GM19023 (cell line): ENCODE results near the gene CDKN2D.

Source experiments
- ATAC-seq: cut with Tn5 transposase; IDR thresholded peaks from one replicate; pipeline ENCODE4 v1.9.1; 2021; ENCODE audit warnings: mild to moderate bottlenecking, moderate library complexity; ENCODE audit not compliant: unreplicated experiment

CDKN2D gene

DNA sequence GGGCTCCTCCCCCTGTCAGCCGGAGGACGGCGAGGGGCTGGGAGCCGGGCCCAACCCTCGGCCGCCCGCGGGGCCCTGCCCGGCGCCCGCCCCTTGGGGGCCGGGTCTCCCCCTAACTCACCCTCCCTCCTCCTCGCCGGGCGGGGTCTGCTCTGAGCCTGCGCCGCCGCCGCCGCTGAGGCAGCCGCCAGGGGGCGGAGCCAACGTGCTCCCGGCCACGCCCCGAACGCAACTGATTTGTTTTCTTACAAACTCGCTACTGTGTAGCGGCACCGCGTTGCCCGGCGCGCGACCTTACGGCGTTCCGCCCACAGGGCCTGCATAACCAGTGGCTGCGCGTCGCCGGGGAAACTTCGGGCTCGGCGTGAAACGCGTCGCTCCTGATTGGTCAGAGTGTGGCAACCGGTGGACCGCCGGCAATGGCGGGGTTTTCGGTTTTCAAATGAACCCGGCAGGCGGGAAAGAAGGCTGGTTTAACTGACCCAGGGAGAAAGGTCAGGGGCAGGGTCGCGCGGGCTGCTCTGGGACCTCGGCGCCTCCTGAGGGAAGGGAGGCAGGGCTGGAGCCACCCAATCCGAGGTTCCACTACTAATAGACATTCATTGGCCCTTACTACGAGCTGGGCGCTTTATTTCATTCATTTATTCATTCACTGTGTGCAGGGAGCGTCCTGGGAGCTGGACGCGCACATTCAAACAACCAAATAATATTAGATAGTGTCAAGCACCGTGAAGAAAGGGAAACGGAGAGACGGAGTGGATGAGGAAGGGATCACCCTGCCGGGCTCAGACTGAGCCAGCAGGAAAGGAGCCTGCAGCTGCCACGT lies at the start of gene CDKN2D:
TSS of gene CDKN2D (minus strand) at position 154 of the 826 bp plus-strand sequence. CDS start 326 bp downstream, outside the sequence.
- ATAC-seq: peak; percentile 65

DNA sequence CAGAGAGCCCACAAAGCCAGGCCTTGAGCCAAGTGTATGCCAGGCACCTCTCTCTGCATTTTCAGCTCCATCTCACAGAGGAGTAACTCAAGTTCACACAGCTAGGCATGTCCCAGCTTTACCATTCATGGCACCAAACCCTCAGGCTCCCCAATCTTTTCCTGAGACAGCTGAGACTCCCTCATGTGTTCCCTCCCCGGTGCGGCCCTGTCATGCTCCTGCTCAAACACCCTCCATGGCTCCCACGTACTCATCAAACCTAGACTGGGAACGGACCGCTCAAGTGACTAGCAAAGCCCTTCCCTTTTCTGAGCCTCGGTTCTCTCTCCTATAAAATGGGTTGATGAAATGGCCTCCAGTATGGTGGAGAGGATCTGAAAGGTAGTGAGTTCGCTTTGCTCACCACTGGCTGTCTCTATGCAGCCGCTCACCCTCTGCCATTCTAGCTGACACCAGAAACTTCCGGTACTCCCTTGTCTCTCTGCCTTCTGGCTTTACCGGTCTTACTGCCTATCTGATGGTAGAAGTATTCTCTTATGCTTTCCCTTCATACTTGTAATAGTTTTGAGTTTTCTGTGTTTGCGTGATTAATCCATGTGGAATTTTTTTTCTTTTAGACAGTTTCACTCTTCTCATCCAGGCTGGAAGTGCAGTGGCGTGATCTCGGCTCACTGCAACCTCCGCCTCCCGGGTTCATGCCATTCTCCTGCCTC lies 48.8 kb upstream of the CDKN2D start:
- ATAC-seq: no peak

DNA sequence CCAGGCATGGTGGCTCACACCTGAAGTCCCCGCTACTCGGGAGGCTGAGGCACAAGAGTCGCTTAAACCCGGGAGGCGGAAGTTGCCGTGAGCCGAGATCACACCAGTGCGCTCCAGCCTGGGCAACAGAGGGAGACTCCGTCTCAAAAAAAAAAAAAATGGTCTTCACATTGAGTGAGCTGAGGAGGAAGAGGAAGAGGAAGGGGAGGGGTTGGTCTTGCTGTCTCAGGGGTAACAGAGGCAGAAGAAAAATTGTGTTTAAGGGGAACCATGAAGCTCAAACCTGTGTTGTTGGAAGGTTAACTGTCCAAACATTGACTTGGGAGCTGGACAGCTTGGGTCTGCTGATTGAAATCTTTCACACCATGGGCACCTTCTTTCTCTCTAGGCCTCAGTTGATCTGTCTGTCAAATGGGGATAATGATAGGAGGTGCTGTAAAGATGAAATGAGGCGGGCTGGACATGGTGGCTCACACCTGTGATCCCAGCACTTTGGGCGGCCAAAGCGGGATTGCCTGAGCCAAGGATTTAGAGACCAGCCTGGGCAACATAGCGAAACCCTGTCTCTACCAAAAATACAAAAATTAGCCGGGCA lies 46.7 kb upstream of the CDKN2D start:
- ATAC-seq: no peak

DNA sequence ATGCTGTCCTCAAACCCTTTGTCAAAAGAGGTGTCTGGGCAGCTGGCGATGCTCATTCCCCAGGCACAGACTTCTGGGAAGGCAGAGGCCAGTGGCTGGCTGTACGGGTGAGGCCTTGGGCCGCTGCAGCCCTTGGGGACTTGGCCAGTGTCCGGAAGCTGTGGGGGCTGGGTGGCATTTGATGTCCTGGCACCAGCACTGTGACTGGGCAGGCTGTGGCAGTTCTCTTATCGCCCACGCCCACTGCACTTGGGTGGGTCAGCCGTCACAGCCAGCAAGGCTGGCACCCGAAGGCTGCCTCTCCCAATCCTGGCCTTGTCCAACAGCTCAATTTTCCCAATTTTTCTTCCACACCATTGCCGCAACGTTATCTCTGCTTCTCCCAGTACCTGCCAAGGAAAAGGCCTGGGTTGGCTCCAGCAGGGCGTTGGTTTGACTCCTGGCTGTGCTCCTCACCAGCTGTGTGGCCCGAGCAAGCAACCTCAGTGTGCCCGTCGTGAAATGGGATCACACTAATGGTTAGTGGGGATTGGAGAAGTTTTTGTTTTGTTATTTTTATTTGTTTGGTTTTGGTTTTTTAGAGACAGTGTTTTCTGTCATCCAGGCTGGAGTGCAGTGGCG lies 43.8 kb upstream of the CDKN2D start:
- no peak for ATAC-seq

DNA sequence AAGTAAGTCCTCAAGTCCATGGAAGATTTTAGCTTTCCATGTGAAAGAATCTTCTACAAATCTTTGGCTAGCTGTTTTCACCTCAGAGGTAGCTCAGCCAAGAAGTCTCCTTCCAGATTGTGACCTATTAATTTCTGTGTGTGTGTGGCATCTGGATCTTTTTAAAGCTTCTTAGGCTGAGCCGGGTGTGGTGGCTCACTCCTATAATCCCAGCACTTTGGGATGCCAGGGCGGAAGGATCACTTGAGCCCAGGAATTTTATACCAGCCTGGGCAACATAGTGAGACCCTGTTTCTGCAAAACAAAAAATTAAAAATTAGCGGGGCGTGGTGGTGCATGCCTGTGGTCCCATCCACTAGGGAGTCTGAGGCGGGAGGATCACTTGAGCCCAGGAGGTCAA lies 43.1 kb upstream of the CDKN2D start:
- no peak for ATAC-seq

DNA sequence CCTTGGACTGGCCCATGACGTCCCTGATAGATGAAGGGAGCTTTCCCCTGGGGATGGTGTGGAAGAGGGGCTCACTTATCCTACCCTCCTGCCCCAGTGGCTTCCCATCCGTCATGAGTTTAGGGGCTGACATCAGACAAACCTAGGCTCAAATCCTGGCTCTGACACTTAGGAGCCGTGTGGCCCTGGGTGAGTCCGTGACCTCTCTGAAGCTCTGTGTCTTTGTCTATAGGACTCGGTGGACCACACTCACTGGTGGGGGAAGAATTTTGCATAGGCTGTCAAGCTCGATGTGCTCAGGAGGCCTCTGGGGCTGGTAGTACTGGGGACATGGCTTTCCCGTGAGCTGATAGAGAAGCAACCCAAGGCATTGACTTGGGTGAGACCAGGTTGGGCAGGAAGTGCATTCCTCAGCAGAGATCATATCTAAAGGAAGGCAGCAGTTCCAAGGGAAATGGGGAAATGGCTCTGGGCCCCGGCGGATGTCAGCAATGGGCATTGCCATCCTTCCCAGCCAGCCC lies 35.7 kb upstream of the CDKN2D start:
- no peak for ATAC-seq

DNA sequence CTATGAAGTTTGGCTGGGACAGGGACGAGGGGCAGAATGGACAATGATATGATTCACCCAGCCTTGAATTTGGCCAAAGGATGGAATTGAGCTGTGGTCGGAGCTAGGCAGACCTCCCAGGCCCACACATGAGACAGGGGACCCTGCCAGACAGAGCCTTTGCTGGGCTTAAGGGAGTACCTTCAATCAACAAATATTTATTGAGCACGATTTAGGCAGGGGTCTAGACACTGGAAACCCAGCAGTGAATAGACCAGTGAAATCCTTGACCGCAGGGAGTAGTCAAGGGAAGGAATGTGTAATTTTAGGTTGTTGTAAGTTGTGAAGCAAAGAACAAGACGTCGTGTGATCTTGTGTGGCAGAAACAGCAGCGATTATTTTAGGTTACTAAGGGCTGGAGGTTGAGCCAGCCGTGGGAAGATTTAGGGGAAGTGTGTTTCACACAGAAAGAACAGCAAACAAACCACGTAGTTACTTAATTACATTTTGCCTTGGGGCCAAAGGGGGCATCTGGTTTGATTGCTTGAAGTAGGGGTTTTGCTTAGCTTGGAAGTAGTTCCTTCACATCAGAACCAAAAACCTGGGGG lies 35.2 kb upstream of the CDKN2D start:
- no peak for ATAC-seq

DNA sequence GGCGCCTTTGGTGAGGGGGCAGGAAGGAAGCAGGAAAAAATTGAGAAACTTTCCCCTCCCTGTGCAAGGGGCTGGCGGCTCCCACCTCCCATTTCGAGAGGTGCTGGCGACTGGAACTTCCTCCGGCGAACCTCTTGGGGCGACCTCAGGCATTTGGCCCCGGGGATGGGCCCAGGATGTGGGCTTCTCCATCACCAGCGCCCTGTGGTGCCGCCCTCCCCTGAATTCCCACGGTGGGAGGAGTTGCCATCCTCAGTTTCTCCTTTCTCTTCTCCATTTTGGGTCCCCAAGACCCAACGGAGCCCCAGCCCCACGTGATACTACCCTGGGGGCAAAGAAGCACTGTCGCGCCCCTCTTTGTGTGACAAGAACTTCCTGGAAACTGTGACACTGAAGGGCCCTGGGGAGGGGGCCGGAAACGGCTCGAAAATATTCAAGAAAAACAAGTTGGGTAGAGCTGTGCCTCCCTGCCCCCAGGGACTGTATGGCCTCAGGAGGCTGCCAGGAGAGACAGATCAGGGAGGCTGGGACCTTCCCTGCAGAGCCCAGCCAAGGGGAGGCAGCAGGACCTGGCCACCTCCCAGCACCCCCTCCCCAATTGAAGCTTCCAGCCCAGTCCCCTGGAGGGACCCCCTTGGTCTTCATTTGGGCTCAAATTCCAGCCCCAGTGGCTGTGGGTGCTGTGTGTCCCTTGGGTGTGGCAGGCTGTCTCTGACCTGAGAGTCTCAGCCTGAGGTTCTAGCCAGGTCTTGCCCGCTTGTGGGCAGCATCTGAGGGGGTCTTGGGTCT lies 34.5 kb upstream of the CDKN2D start:
- no peak for ATAC-seq

DNA sequence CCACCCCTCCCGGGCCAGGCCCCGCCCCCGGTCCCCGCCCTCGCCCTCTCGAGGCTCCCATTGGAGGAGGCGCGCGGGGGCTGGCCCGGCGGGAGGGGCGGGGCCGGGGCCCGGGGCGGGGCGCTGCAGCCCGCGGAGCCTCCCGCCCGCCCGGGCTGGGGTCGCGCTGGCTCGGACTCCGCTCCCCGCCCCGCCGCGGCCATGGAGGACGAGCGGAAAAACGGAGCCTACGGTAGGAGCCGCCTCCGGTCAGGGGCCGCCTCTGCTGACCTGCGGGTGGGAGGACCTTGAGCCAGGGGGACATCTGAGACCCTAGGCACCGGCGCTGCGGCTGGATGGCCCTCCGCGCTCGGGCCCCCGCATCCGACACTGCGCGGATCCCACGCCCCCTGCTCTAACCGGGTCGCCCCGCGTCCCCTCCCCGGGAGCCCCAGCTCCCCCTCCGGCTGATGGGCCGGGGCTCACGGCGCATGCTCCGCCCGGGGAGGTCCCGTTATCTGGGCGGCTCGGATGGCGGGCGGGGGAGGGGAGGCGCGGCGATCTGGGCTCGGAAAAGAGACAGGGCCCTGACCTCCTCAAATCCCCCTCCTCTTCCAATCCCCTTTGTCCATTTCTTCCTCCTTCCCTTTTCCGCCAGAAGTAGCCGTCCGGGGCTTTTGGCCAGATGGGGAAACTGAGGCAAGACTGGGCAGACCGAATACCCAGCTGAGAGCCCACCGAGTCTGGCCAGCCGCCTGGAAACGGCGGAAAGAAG lies 33.7 kb upstream of the CDKN2D start:
- peak; percentile 64 for ATAC-seq

DNA sequence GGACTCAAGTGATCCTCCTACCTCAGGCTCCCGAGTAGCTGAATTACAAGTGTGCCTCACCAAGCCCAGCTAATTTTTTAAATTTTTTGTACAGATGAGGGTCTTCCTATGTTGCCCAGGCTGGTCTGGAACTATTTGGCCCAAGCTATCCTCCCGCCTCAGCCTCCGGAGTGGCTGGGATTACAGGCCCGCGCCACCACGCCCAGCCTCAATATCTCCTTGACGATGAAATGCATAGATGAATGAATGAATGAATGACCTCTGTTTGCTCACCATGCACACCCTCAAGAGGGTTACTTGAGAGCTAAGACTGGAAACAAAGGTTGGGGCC lies 33.2 kb upstream of the CDKN2D start:
- no peak for ATAC-seq

DNA sequence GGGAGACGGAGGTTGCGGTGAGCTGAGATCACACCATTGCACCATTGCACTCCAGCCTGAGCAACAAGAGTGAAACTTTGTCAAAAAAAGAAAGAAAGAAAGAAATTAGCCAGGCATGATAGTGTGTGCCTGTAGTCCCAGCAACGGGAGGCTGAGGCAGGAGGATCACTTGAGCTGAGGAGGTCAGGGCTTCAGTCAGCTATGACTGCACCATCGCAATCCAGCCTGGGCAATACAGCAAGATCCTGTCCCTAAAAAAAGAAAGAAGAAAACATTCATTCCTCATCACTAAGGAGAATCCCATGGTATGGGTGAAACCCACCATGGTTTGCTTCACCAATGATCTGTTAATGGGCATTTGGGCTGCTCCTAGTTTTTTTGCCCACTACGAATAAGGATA lies 31.4 kb upstream of the CDKN2D start:
- no peak for ATAC-seq

DNA sequence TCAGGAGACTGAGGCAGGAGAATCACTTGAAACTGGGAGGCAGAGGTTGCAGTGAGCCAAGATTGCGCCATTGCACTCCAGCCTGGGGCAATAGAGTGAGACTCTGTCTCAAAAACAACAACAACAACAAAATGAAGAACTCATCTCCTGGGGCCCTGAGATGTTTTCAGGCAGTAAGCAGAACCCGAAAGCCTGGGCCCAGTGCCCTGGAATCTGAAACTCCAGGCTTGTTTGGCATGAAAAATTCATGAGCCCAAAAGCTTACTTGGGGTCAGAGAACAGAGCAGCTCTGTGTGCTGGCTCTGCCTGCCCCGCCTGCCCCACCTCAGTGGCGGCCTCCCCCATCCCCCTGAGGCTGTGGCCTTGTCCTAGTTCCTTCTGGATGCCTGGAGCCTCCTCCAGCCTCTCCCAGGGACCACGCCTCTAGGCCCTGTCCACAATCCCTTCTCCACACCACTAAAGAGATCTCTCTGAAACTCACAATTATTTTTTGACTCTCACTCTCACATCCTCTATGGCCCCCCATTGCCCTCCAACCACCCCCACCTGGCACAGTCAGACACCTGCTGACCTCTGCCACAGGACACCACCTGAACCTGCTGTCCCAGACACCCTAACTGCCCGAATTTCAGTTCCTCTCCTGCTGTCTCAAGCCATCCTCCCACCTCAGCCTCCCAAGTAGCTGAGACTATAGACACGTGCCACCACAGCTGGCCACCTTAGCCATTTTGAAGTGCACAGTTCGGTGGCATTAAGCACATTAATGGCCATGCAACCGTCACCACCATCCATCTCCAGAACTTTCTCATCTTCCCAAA lies 25.2 kb upstream of the CDKN2D start:
- ATAC-seq: no peak

DNA sequence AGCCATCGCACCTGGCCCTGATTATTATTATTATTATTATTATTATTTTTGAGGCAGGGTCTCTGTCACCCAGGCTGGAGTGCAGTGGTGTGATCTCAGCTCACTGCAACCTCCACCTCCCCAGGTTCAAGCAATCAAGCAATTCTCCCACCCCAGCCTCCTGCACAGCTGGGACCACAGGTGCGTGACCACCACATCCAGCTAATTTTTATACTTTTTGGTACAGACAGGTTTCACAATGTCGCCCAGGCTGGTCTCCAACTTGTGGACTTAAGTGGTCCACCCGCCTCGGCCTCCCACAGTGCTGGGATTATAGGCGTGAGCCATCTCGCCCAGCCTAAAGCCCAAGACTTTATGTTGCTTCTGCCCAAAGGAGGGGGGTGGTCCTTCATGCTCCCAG lies 24.4 kb upstream of the CDKN2D start:
- ATAC-seq: no peak

DNA sequence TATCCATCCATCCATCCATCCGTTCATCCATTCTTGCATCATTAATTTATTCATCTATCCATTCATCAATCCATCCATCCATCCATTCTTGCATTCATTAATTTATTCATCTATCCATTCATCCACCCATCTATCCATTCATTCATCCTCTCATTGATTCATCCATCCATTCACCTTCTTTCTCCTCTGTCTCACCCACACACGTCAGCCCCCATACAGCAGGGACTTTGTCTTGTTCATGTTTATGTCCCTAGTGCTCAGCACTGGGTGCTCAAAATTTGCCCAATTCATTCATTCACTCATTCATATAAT lies 19.0 kb upstream of the CDKN2D start:
- no peak for ATAC-seq

DNA sequence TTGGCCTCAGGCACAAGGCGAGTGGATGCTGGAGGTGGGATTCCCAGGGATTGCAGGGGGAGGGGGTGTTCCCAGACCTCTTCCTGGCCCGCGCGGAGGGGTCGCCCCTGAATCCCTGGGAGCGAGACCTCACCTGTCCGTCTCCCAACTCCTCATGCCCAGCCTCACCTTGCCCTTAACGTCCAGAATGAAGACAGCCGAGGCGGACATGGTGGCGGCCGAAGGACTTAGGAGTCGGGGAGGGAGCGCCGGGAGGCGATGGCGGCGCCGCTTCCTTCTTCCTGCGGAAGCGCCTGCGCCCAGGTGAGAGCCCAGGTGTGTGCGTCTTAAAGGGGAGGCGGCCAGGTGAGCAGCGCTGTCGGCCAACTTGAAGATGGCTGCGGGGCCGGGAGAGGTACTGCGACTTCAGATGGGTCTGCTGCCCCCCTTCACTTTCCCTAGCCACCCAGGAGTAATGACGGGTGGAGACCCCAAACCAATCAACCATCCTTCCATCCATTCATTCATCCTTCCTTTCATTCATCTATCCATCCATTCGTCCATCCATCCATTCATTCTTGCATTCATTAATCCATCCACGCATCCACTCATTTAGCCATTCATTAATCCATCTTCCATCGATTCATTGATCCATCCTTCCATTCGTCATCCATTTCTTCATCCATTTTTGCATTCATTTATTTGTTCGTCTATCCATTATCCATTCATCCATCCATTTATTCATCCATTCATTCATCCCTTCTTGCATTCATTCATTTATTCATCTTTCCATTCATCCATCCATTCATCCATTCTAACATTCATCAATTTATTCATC lies 18.5 kb upstream of the CDKN2D start, which contains the start of gene AP1M2:
TSS of gene AP1M2 (minus strand) at position 291 of the 817 bp plus-strand sequence. CDS start at position 210, 81 bp downstream.
- ATAC-seq: no peak

DNA sequence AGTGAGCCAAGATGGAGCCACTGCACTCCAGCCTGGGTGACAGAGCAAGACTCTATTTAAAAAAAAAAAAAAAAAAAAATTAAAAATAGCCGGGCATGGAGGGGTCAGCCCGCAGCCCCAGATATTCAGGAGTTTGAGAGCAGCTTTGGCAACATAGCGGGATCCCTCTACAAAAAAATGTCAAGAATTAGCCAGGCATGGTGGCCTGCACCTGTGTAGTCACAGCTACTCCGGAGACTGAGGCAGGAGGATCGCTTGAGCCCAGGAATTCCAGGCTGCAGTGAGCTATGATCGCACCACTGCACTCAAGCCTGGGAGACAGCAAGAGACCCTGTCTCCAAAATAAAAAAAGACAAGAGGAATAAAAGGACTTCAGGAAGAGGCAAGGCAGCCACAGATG lies 17.6 kb upstream of the CDKN2D start:
- no peak for ATAC-seq

DNA sequence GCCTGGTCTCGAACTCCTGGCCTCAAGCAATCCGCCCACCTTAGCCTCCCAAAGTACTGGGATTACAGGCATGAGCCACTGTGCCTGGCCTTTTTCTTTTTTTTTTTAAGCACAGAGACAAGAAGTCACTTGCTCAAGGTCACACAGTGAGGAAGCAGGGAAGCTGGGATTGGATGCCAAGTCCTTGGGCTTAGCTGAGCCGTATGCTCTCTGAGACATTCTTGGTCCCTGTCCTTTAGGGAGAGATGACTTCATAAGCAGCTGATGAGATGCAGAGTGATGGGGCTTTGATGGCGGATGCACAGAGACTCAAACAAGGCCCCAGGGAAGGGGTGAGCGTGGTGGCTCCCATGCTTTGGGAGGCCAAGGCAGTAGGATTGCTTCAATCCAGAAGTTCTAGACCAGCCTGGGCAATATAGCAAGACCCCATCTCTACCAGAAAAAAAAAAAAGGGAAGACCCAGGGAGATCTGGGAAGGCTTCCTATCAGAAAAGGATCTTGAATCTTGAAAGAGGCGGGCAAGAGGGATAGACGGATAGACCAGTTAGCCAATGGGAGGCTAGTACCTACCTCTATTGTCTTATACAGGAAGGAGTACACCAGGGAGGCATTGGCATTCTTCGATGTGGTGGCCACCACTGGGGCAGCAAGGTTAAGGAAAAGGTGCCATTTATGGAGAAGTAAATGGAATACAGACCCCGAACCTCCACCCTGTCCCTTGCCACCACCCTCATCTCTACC lies 14.4 kb upstream of the CDKN2D start:
- ATAC-seq: no peak
